HG03565 (cell line): Measurements from ENCODE around the gene DTD2.
"Not testable (repeated sequence)": the region's sequence is repeated elsewhere in the genome, so short reads cannot be mapped to it uniquely, and the experiment has no call there.

Experiments
- ATAC-seq: cut with Tn5 transposase; IDR thresholded peaks from one replicate; pipeline ENCODE4 v1.9.1; 2021; ENCODE audit warnings: mild to moderate bottlenecking, moderate library complexity; ENCODE audit not compliant: unreplicated experiment

The DTD2 gene

DNA sequence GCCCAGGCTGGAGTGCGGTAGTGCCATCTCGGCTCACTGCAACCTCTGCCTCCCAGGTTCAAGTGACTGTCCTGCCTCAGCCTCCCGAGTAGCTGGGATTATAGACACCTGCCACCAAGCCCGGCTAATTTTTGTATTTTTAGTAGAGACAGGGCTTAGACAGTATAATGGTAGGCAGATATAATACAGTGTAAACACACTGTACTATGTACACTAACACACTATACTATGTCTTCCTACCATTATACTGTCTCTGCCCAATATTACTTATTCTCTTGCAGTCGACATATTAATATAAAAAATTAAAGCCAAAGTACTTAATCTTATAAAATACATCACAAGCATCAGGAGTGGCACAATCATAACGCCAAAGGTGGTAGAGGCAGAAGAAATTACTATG, 15.0 kb downstream of the DTD2 start:
- no peak for ATAC-seq

DNA sequence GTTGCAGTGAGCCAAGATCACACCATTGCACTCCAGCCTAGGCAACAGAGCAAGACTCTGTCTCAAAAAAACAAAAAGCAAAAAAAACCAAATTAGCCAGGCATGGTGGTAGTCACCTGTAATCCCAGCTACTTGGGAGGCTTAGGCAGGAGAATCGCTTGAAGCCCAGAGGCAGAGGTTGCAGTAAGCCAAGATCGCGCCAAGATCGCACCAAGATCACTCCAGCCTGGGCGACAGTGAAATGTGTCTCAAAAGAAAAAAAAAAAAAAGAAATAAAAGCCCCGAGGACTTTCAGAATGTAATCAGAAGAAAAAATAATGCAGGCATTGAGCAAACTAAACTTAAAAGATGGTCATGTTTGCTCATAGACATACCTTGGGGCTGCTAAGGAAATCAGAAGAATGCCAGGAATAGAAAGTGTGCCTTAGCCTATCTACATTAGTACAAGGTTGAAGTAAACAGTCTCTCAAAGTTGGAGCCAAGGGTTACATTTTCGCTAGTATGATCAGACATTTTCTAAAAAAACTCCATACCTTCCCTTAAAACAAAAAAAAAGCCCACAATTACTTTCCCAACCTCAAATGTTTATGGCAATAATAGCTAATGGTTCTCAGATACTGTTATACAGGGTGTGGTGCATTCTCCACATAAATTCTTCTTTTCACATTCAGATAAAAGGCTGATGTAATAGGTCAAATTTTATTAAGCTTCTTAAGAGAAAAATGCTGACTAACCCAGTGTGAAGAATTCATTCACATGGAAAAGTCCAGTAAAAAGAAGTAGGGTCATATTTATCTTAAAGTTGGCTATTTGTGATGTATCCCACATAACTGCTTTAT, 15.8 kb downstream of the DTD2 start:
- ATAC-seq, result no peak

GRCh38 chr14:31440280-31440679, 17.0 kb downstream of the DTD2 start:
- ATAC-seq, result no peak

GRCh38 chr14:31439561-31439960, 17.7 kb downstream of the DTD2 start:
- no peak for ATAC-seq

- ATAC-seq, result not testable (repeated sequence)
These were observed 20.1 kb downstream of the DTD2 start for GRCh38 chr14:31437045-31437691.

DNA sequence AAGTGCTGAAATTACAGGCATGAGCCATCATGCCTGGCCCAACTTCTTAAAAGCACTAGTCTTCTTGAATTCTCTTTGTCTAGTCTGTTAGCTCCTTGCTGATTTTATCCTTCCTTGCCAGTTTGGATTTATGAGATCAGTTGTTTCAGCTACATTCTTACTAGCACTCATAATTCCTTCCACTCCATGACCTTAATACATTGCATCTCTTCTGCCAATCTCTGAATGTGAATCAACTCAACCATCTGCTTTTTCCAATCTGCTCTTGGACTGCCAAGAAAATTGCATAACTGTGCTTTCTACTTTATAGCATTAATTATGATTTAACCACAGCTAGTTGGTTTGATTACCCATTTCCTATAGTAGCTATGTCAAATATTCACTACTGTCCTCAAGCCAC, 22.0 kb downstream of the DTD2 start:
- ATAC-seq, result no peak

DNA sequence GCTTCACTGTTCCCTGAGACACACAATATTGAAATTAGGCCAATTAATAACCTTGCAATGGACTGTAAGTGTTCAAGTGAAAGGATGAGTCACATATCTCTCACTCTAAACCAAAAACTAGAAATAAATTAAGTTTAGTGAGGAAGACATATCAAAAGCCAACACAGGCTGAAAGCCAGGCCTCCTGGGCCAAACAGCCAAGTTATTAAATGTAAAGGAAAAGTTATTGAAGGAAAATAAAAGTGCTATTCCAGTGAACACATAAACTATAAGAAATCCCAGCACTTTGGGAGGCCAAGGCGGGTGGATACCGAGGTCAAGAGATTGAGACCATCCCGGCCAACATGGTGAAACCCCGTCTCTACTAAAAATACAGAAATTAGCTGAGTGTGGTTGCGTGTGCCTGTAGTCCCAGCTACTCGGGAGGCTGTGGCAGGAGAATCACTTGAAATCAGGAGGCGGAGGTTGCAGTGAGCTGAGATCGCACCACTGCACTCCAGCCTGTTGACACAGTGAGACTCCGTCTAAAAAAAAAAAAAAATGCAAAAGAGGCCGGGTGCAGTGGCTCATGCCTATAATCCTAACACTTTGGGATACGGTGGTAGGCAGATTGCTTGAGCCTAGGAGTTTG, 26.6 kb downstream of the DTD2 start:
- no peak for ATAC-seq

- ATAC-seq, result no peak
These were observed 27.5 kb downstream of the DTD2 start for GRCh38 chr14:31429791-31430190.

- no peak for ATAC-seq
These were observed 29.3 kb downstream of the DTD2 start for GRCh38 chr14:31428011-31428410.

GRCh38 chr14:31426663-31427062, 30.6 kb downstream of the DTD2 start:
- no peak for ATAC-seq

- no peak for ATAC-seq
These were observed 31.4 kb downstream of the DTD2 start for GRCh38 chr14:31425905-31426304.

GRCh38 chr14:31421200-31421599, 36.1 kb downstream of the DTD2 start:
- ATAC-seq, result no peak

GRCh38 chr14:31420319-31421111, 36.8 kb downstream of the DTD2 start, which contains the start of gene HEATR5A:
Gene HEATR5A (minus strand): TSS chr14:31420550. CDS start chr14:31402975, 17,575 bp downstream.
- ATAC-seq, result peak; percentile 87

GRCh38 chr14:31419967-31420318, 37.4 kb downstream of the DTD2 start:
- peak; percentile 20 for ATAC-seq

- no peak for ATAC-seq
These were observed 37.9 kb downstream of the DTD2 start for GRCh38 chr14:31419179-31419966.

- no peak for ATAC-seq
These were observed 38.9 kb downstream of the DTD2 start for GRCh38 chr14:31418440-31418839.

DNA sequence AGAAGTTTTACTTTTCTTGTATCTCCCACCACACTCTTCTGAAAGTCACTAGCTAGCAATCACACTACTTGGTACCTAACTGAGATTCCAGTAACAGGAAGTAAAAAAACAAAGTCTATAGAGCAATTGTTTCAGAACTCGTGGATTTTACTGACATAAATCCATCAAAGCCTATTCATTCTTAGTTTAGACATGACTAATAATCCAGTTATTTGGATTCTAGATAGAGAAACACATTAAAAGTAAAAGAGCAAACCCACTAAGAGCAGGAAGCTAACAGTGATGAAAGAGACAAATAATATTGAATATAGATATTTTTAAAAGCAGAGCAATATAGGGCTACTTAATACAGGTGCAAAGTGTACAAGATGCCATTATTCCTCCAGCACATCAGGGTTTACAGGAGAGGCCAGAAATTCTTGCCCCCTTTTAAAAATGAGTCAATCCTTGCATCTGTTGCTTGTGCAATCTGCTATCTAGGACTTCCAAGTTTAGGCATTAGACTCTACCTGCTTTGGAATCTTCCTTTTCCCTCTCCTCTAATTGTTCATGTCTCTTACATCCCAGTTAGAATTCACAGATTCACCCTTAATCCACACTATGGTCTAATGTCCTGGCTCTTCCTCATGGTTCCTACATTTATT, 43.0 kb downstream of the DTD2 start:
- no peak for ATAC-seq

GRCh38 chr14:31411218-31411727, 46.0 kb downstream of the DTD2 start:
- no peak for ATAC-seq

GRCh38 chr14:31410048-31410650, 47.2 kb downstream of the DTD2 start:
- ATAC-seq, result no peak
